Measurements from ENCODE around the gene TMEM184C. TPM values are rescaled to one million over a fixed set of nuclear protein-coding genes. Genes with fewer than 3 reads are reported as not detected.

The TMEM184C gene
- total and polyA plus RNA-seq, 2 of the 8 experiments (the other 6 are each of a cell fraction or from before 2014, with no cell fraction given), result 11.1 to 42.4 TPM

DNA sequence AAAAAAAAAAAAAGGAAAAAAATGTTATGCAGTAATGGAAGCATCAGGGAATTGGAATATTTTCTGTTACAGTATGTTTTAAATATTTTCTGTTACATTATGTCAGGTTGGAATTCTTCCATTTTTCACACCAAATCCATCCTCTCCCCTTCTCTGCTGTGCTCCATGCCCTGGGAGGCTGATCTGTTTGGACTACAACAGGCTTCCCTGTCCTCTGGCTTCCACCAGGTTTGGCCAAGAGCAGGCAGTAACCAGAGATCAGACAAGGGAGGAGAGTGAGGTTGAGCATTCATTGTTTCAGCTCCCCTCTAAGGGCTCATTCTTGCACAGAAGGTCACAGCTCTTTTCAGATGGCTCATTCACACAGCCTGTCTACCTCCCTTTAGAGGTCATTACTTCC, 11.7 kb upstream of the TMEM184C start (continued):
- TF ChIP-seq, protein P1, sequence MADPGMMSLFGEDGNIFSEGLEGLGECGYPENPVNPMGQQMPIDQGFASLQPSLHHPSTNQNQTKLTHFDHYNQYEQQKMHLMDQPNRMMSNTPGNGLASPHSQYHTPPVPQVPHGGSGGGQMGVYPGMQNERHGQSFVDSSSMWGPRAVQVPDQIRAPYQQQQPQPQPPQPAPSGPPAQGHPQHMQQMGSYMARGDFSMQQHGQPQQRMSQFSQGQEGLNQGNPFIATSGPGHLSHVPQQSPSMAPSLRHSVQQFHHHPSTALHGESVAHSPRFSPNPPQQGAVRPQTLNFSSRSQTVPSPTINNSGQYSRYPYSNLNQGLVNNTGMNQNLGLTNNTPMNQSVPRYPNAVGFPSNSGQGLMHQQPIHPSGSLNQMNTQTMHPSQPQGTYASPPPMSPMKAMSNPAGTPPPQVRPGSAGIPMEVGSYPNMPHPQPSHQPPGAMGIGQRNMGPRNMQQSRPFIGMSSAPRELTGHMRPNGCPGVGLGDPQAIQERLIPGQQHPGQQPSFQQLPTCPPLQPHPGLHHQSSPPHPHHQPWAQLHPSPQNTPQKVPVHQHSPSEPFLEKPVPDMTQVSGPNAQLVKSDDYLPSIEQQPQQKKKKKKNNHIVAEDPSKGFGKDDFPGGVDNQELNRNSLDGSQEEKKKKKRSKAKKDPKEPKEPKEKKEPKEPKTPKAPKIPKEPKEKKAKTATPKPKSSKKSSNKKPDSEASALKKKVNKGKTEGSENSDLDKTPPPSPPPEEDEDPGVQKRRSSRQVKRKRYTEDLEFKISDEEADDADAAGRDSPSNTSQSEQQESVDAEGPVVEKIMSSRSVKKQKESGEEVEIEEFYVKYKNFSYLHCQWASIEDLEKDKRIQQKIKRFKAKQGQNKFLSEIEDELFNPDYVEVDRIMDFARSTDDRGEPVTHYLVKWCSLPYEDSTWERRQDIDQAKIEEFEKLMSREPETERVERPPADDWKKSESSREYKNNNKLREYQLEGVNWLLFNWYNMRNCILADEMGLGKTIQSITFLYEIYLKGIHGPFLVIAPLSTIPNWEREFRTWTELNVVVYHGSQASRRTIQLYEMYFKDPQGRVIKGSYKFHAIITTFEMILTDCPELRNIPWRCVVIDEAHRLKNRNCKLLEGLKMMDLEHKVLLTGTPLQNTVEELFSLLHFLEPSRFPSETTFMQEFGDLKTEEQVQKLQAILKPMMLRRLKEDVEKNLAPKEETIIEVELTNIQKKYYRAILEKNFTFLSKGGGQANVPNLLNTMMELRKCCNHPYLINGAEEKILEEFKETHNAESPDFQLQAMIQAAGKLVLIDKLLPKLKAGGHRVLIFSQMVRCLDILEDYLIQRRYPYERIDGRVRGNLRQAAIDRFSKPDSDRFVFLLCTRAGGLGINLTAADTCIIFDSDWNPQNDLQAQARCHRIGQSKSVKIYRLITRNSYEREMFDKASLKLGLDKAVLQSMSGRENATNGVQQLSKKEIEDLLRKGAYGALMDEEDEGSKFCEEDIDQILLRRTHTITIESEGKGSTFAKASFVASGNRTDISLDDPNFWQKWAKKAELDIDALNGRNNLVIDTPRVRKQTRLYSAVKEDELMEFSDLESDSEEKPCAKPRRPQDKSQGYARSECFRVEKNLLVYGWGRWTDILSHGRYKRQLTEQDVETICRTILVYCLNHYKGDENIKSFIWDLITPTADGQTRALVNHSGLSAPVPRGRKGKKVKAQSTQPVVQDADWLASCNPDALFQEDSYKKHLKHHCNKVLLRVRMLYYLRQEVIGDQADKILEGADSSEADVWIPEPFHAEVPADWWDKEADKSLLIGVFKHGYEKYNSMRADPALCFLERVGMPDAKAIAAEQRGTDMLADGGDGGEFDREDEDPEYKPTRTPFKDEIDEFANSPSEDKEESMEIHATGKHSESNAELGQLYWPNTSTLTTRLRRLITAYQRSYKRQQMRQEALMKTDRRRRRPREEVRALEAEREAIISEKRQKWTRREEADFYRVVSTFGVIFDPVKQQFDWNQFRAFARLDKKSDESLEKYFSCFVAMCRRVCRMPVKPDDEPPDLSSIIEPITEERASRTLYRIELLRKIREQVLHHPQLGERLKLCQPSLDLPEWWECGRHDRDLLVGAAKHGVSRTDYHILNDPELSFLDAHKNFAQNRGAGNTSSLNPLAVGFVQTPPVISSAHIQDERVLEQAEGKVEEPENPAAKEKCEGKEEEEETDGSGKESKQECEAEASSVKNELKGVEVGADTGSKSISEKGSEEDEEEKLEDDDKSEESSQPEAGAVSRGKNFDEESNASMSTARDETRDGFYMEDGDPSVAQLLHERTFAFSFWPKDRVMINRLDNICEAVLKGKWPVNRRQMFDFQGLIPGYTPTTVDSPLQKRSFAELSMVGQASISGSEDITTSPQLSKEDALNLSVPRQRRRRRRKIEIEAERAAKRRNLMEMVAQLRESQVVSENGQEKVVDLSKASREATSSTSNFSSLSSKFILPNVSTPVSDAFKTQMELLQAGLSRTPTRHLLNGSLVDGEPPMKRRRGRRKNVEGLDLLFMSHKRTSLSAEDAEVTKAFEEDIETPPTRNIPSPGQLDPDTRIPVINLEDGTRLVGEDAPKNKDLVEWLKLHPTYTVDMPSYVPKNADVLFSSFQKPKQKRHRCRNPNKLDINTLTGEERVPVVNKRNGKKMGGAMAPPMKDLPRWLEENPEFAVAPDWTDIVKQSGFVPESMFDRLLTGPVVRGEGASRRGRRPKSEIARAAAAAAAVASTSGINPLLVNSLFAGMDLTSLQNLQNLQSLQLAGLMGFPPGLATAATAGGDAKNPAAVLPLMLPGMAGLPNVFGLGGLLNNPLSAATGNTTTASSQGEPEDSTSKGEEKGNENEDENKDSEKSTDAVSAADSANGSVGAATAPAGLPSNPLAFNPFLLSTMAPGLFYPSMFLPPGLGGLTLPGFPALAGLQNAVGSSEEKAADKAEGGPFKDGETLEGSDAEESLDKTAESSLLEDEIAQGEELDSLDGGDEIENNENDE (IDR thresholded peaks at IDR 0.05; ENCODE audit: insufficient replicate concordance, low read length), result no peak
- TF ChIP-seq SIN3A (conservative IDR thresholded peaks at IDR 0.05 in 1 of 2, IDR thresholded peaks at IDR 0.05 in 1 of 2; ENCODE audit: low read depth in 1 of 2, low read length in 2 of 2), result no peak
- TF ChIP-seq YY1 (IDR thresholded peaks at IDR 0.05; ENCODE audit: low read depth, low read length), result no peak
- TF ChIP-seq GTF2F1 (IDR thresholded peaks at IDR 0.05; ENCODE audit: borderline replicate concordance, low read depth, low read length), result no peak
- no peak for TF ChIP-seq SUZ12 (IDR thresholded peaks at IDR 0.05; ENCODE audit: low read length)
- no peak for TF ChIP-seq POLR2A (IDR thresholded peaks at IDR 0.05; ENCODE audit: control extremely low read depth in 1 of 2, low read depth in 2 of 2, low read length in 2 of 2)
- no peak for TF ChIP-seq ZNF274 (IDR thresholded peaks at IDR 0.05; ENCODE audit: borderline replicate concordance, extremely low read depth, low read length)
- TF ChIP-seq NANOG (IDR thresholded peaks at IDR 0.05; ENCODE audit: insufficient read depth, low read depth, low read length, poor library complexity, severe bottlenecking), result no peak
- no peak for TF ChIP-seq TBP (IDR thresholded peaks at IDR 0.05; ENCODE audit: low read depth, low read length)
- TF ChIP-seq CEBPB (IDR thresholded peaks at IDR 0.05; ENCODE audit: low read depth, low read length), result no peak
- TF ChIP-seq RBBP5 (IDR thresholded peaks at IDR 0.05; ENCODE audit: borderline replicate concordance, low read depth, low read length), result no peak
- TF ChIP-seq CBX8 (IDR thresholded peaks at IDR 0.05; ENCODE audit: borderline replicate concordance, low read depth, low read length), result no peak

Measured in H1 (cell line).